Keratinocyte (primary cell): ENCODE results near the gene CHIT1.

Experiments
- CTCF ChIP-seq, 3 experiments: IDR thresholded peaks in 1 of 3; conservative IDR thresholded peaks in 1 of 3; optimal IDR thresholded peaks in 1 of 3; 2 replicates in 2 of 3; 3 replicates in 1 of 3; pipeline versions ENCODE3 to v1.5.1; 2011; ENCODE audit warnings: low read length in 3 of 3, mild to moderate bottlenecking in 3 of 3, moderate library complexity in 2 of 3, control low read depth in 1 of 3, inconsistent platforms in 1 of 3; ENCODE audit not compliant: insufficient read depth in 2 of 3; ENCODE audit errors: extremely low read depth in 1 of 3
- EZH2 ChIP-seq: IDR thresholded peaks from one replicate; pipeline ENCODE4 v1.6.1; 2012; ENCODE audit warnings: inconsistent platforms, mild to moderate bottlenecking, low read length, moderate library complexity

- TF ChIP-seq CTCF (optimal IDR thresholded peaks at IDR 0.05 in 1 of 3, IDR thresholded peaks at IDR 0.05 in 1 of 3, conservative IDR thresholded peaks at IDR 0.05 in 1 of 3; ENCODE audit: extremely low read depth in 1 of 3, insufficient read depth in 2 of 3, low read length in 3 of 3) (no peak), EZH2 (no peak)
Observed at GRCh38 chr1:203210988-203211387, 18.5 kb downstream of the CHIT1 start.
